GM19238 (cell line): ENCODE data around the gene THAP5.
"Not testable (repeated sequence)": the region's sequence is repeated elsewhere in the genome, so short reads cannot be mapped to it uniquely, and the experiment has no call there.

Source experiments
- DNase-seq: peaks from one replicate; pipeline ENCODE4 v3.0.0; 2011; ENCODE audit warnings: low spot score; ENCODE audit not compliant: insufficient read length

THAP5 gene

GRCh38 chr7:108585843-108586242 lies 16.3 kb upstream of the THAP5 start:
- no peak for DNase-seq

- DNase-seq: no peak
These were observed 14.7 kb upstream of the THAP5 start for GRCh38 chr7:108584211-108584610.

- no peak for DNase-seq
These were observed 12.4 kb upstream of the THAP5 start for GRCh38 chr7:108581655-108582491.

DNA sequence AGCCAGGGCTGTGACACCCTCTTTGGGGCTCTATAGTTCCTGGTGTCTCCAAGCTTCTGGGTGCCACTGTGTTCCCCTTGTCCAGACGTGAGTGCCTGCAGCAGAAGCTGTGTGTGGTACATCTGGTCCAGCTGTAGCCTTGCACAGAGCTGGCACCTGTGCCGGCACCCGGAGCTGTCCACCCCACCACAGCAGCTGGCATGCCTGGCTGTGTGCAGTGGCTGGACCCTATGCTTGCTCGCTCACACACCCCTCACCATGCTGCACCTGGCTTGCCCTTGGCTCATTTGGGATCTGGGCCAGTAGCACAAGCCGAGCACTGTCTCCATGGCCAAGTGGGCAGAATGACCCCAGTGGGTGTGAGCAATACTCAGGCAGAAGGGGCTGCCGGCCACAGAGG lies 10.8 kb upstream of the THAP5 start:
- DNase-seq: no peak

- DNase-seq: no peak
These were observed 9.4 kb upstream of the THAP5 start for GRCh38 chr7:108578937-108579336.

- no peak for DNase-seq
These were observed 6.6 kb upstream of the THAP5 start for GRCh38 chr7:108576116-108576515.

- DNase-seq: no peak
These were observed 5.7 kb upstream of the THAP5 start for GRCh38 chr7:108575156-108575555.

DNA sequence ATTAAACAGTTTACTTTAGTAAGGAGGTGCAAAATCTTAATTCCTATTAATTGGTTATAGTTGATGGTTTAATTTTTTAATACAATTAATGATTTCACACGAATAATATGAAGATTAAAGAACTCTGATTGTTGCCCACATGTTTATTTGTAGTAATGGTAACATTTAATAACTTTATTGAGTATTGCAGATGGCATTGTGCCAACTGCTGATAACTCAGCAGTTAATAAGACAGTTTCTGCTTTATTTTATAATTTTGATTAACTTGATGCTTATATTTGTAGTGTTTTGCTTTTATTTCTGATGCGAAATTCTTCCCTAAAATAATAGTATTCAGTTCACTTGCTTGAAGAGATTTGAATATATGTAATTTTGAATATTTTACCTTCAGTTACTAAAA lies 3.0 kb upstream of the THAP5 start:
- DNase-seq: no peak

DNA sequence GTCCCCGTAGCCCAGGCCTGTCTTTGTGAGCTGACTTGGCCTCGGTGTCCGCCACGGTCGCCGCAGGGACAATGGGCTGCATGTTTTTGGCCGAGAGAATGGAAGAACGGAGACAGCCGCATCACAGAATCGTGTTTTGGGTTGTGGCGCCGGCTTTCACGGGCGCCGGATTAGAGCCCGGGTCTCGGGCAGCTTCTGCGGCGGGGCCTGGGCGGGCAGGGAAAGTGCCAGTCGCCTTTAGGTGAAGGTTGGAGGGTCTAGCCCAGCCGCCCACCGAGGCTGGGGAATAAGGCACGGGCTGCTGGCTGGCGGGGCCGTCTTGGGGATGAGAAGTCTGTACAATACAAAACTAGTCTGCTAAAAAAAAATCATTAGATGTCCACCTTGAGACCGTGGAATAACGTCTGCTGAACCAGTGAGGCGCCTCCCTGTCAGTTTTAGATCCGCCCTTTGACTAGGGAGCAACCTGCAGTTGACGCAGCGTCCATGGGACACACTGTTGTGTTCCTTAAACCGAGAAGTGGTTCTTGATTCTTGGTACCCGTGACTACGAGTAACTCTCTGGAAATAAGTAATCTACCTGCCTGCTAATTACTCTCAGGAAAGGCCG lies 745 bp upstream of the THAP5 start:
- peak; percentile 7 for DNase-seq

GRCh38 chr7:108568801-108569380 lies 615 bp downstream of the THAP5 start:
- DNase-seq: no peak

DNA sequence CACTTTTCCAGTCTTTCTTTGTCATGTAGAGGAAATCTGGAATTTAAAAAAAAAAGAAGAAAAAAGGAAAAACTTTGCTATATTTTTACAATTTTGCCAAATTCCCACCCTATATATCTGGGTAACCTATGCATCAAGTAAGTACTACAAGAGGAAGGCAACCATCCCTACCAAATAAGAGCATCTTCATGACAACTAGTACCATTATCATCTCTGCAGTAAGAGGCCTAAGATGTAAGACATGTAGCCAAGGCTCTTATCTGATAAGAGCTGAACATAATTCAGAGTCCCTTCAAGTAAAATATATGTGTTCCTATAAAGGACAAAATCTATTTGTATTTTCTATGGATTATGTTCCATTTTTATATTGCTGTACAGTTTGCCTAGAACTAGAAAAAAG lies 3.5 kb downstream of the THAP5 start:
- DNase-seq: no peak

DNA sequence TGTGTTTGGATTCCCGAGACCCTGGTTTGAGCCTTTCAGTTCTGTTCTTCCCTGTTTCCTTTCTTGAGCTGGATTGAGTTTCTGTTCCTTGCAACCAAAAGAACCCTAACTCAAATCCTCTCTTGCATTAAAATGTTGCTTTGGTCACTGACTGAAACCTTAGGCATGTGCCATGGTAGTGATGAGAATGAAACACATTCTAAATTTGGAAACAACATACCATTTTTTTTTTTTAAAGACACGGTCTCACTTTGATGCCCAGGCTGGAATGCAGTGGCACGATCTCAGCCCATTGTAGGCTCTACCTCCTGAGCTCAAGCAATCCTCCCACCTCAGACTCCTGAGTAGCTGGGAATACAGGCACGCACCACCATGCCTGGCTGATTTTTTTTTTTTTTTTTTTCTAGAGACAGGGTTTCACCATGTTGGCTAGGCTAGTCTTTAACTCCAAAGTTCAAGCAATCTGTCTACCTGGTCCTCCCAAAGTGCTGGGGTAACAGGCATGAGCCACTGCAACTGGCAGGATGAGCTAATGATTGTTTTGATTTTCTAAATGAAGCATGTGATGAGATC lies 8.4 kb downstream of the THAP5 start:
- no peak for DNase-seq

DNA sequence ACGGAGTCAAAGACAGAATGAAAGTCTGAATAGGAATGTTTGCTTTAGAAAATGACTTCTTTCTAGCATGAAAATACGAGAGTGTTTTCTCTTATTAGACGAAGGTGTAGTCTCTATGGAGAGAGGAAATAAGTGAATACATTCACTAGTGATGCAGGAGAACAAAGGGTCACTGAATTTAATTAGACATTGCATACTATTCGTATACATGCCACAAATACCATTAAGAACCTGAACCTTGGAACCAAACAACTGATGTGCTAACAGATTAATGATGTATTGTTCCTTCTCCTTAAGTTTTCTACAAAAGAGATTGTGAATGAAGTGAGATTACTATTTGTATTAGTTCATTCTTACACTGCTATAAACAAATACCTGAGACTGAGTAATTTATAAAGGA lies 10.3 kb downstream of the THAP5 start:
- DNase-seq: no peak

- no peak for DNase-seq
These were observed 11.9 kb downstream of the THAP5 start for GRCh38 chr7:108557617-108558016.

DNA sequence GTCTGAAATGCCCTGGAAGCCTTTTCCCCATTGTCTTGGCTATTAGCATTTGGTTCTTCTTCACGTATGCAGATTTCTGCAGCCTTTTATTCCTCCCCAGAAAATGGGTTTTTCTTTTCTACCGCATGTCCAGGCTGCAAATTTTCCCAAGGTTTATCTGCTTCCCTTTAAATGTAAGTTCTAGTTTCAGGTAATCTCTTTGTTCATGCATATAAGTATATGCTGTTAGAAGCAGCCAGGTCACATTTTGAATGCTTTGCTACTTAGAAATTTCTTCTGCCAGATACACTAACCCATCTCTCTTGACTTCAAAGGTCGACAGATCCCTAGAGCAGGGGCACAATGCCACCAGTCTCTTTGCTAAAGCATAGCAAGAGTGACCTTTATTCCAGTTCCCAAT lies 12.3 kb downstream of the THAP5 start:
- no peak for DNase-seq

DNA sequence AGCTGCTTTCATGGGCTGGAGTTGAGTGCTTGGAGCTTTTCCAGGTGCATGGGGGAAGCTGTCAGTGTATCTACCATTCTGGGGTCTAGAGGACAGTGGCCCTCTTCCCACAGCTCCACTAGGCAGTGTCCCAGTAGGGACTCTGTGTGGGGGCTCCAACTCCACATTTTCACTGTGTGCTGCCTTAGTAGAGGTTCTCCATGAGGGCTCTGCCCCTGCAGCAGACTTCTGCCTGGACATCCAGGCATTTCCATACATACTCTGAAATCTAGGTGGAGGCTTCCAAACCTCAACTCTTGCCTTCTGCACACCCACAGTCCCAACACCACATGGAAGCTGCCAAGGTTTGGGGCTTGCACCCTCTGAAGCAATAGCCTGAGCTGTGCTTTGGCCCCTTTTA lies 12.8 kb downstream of the THAP5 start:
- not testable (repeated sequence) for DNase-seq

DNA sequence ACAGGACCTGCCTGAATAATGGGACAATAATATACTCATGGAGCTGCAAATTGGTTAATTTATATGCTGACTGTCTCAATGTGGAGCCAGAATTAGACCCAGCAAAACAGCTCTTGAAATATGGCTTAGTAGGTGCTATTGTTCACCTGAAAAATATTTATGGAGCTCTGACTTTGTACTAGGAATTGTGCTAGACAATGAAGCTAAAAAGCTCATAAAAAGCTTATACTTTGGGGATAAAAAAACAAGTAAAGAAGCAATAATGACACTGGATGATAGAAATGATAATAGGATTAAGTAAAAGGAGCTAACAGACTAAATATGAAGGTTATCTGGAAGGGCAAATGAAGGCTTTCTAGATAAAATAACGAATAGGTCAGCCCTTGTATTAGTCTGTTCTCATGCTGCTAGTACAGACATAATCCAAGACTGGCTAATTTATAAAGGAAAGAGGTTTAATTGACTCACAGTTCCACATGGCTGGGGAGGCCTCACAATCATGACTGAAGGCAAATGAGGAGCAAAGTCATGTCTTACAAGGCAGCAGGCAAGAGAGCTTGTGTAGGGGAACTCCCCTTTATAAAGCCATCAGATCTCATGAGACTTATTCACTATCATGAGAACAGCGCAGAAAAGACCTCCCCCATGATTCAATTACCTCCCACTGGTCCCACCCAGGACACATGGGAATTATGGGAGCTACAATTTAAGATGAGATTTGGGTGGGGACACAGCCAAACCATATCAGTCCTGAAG lies 21.2 kb downstream of the THAP5 start:
- DNase-seq: not testable (repeated sequence)

GRCh38 chr7:108541478-108541877 lies 28.0 kb downstream of the THAP5 start:
- no peak for DNase-seq

- not testable (repeated sequence) for DNase-seq
These were observed 30.8 kb downstream of the THAP5 start for GRCh38 chr7:108538685-108539084.

- DNase-seq: not testable (repeated sequence)
These were observed 31.3 kb downstream of the THAP5 start for GRCh38 chr7:108538236-108538635.

DNA sequence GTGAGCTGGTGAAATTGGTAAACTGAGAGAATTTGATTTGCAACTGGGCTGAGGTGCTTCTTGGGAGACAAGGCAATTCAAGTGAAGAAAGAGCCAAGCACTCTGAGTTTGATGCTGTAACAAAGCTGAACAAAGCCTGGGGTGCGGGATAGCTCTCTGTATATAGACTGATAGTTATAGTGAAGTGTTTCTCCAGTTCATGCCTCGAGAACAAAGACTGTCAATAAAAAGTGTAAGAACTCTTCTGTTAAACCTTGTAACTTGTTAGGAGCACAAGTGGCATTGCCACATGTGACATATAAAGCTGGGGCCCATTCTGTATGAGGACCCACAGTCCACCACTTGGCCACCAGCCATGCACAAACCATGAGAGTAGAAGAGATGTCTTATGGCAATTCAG lies 32.3 kb downstream of the THAP5 start:
- no peak for DNase-seq

GRCh38 chr7:108535744-108536143 lies 33.8 kb downstream of the THAP5 start:
- DNase-seq: no peak
